ENCODE measurements around the gene TPM4. TPM values are rescaled to one million over a fixed set of nuclear protein-coding genes. Genes with fewer than 3 reads are reported as not detected.
A peak's percentile ranks its signal among the peaks of the same experiment; 100 is the strongest.

TPM4 gene
- total and polyA plus RNA-seq, 4 donors: 197 to 397 (median 215) TPM

GRCh38 chr19:16068696-16069259 is 7.5 kb upstream of the TPM4 start:
- no peaks in the 10 kb centered on the region for H3K27me3 ChIP-seq (ENCODE audit: control insufficient read depth, insufficient read depth, low read length)
- 90% methylated on average over 10 of the region's 10 CpGs for WGBS (ENCODE audit: insufficient coverage)
- H3K4me1 ChIP-seq (ENCODE audit: control insufficient read depth, insufficient read depth, low read length): peaks cover 21% of the 10 kb centered on the region
- no peak for DNase-seq (ENCODE audit: low read depth in 4 of 6, low spot score in 6 of 6)
- no peak overlapping the region for H3K4me3 ChIP-seq (ENCODE audit: low read depth, low read length)
- H3K27ac ChIP-seq (ENCODE audit: low read depth, low read length): no peak overlapping the region
- no peaks in the 10 kb centered on the region for H3K36me3 ChIP-seq (ENCODE audit: control insufficient read depth, insufficient read depth, low read length)
- H3K9me3 ChIP-seq (ENCODE audit: control insufficient read depth, insufficient read depth, low read length): no peaks in the 10 kb centered on the region

GRCh38 chr19:16069813-16070365 is 6.4 kb upstream of the TPM4 start:
- DNase-seq (ENCODE audit: low read depth in 4 of 6, low spot score in 6 of 6): no peak
- no peaks in the 10 kb centered on the region for H3K9me3 ChIP-seq (ENCODE audit: control insufficient read depth, insufficient read depth, low read length)
- no peaks in the 10 kb centered on the region for H3K36me3 ChIP-seq (ENCODE audit: control insufficient read depth, insufficient read depth, low read length)
- WGBS (ENCODE audit: insufficient coverage): 95% methylated on average over 6 of the region's 10 CpGs
- H3K27ac ChIP-seq (ENCODE audit: low read depth, low read length): no peak overlapping the region
- no peaks in the 10 kb centered on the region for H3K27me3 ChIP-seq (ENCODE audit: control insufficient read depth, insufficient read depth, low read length)
- peaks cover 21% of the 10 kb centered on the region for H3K4me1 ChIP-seq (ENCODE audit: control insufficient read depth, insufficient read depth, low read length)
- H3K4me3 ChIP-seq (ENCODE audit: low read depth, low read length): no peak overlapping the region

- peaks cover 22% of the 10 kb centered on the region for H3K4me1 ChIP-seq (ENCODE audit: control insufficient read depth, insufficient read depth, low read length)
- no peak for DNase-seq (ENCODE audit: low read depth in 4 of 6, low spot score in 6 of 6)
- 85% methylated on average over 14 of the region's 16 CpGs for WGBS (ENCODE audit: insufficient coverage)
- no peak overlapping the region for H3K27ac ChIP-seq (ENCODE audit: low read depth, low read length)
- no peaks in the 10 kb centered on the region for H3K36me3 ChIP-seq (ENCODE audit: control insufficient read depth, insufficient read depth, low read length)
- H3K27me3 ChIP-seq (ENCODE audit: control insufficient read depth, insufficient read depth, low read length): no peaks in the 10 kb centered on the region
- no peak overlapping the region for H3K4me3 ChIP-seq (ENCODE audit: low read depth, low read length)
- no peaks in the 10 kb centered on the region for H3K9me3 ChIP-seq (ENCODE audit: control insufficient read depth, insufficient read depth, low read length)
Observed at GRCh38 chr19:16070366-16070990, 5.8 kb upstream of the TPM4 start.

- Histone ChIP-seq H3K4me1 (ENCODE audit: control insufficient read depth, insufficient read depth, low read length) (peaks cover 27% of the 10 kb centered on the region), H3K36me3 (ENCODE audit: control insufficient read depth, insufficient read depth, low read length) (no peaks in the 10 kb centered on the region), H3K9me3 (ENCODE audit: control insufficient read depth, insufficient read depth, low read length) (no peaks in the 10 kb centered on the region), H3K27me3 (ENCODE audit: control insufficient read depth, insufficient read depth, low read length) (no peaks in the 10 kb centered on the region), H3K27ac (ENCODE audit: low read depth, low read length) (peak overlapping the region; percentile 42), H3K4me3 (ENCODE audit: low read depth, low read length) (no peak overlapping the region)
- 91% methylated on average over 9 of the region's 9 CpGs for WGBS (ENCODE audit: insufficient coverage)
- no peak for DNase-seq (ENCODE audit: low read depth in 4 of 6, low spot score in 6 of 6)
Observed at GRCh38 chr19:16071072-16071691, 5.1 kb upstream of the TPM4 start.

DNA sequence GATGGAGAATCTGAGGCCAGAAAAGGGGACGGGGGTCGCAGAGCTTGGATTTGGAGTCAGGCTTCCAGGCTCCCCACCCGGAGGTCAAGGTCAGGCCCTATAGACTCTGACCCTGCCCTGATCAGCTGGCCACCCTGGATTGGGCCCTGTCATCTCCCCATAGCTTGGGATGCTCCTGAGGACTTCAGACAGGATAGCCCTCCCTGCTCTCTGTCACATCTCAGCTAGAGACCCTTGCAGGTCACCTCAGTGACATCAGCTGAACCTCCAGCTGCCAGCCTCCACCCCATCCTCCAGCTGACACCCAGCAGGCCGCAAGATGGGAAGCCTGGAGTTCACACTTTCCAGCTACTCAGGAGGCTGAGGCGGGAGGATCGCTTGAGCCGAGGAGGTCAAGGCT is 2.8 kb upstream of the TPM4 start:
- Histone ChIP-seq H3K4me3 (ENCODE audit: low read depth, low read length) (no peak overlapping the region), H3K9me3 (ENCODE audit: control insufficient read depth, insufficient read depth, low read length) (no peaks in the 10 kb centered on the region), H3K27ac (ENCODE audit: low read depth, low read length) (peak overlapping the region; percentile 33), H3K36me3 (ENCODE audit: control insufficient read depth, insufficient read depth, low read length) (no peaks in the 10 kb centered on the region), H3K27me3 (ENCODE audit: control insufficient read depth, insufficient read depth, low read length) (no peaks in the 10 kb centered on the region), H3K4me1 (ENCODE audit: control insufficient read depth, insufficient read depth, low read length) (peaks cover 33% of the 10 kb centered on the region)
- DNase-seq (ENCODE audit: low read depth in 4 of 6, low spot score in 6 of 6): no peak
- WGBS (ENCODE audit: insufficient coverage): 84% methylated on average over 4 of the region's 7 CpGs

GRCh38 chr19:16073988-16074387 is 2.3 kb upstream of the TPM4 start:
- peak overlapping the region; percentile 42 for H3K27ac ChIP-seq (ENCODE audit: low read depth, low read length)
- H3K4me1 ChIP-seq (ENCODE audit: control insufficient read depth, insufficient read depth, low read length): peaks cover 37% of the 10 kb centered on the region

GRCh38 chr19:16074488-16075365 is 1.6 kb upstream of the TPM4 start:
- WGBS (ENCODE audit: insufficient coverage): 95% methylated on average over 10 of the region's 10 CpGs
- Histone ChIP-seq H3K27ac (ENCODE audit: low read depth, low read length) (peak overlapping the region; percentile 97), H3K27me3 (ENCODE audit: control insufficient read depth, insufficient read depth, low read length) (no peaks in the 10 kb centered on the region), H3K4me1 (ENCODE audit: control insufficient read depth, insufficient read depth, low read length) (peaks cover 41% of the 10 kb centered on the region), H3K9me3 (ENCODE audit: control insufficient read depth, insufficient read depth, low read length) (no peaks in the 10 kb centered on the region), H3K4me3 (ENCODE audit: low read depth, low read length) (no peak overlapping the region), H3K36me3 (ENCODE audit: control insufficient read depth, insufficient read depth, low read length) (no peaks in the 10 kb centered on the region)
- no peak for DNase-seq (ENCODE audit: low read depth in 4 of 6, low spot score in 6 of 6)

More at GRCh38 chr19:16073988-16074387, 2.3 kb upstream of the TPM4 start:
- peak in 1 of 6 donors; percentile 51 for DNase-seq (ENCODE audit: low read depth in 4 of 6, low spot score in 6 of 6)
- no peaks in the 10 kb centered on the region for H3K27me3 ChIP-seq (ENCODE audit: control insufficient read depth, insufficient read depth, low read length)
- no peaks in the 10 kb centered on the region for H3K36me3 ChIP-seq (ENCODE audit: control insufficient read depth, insufficient read depth, low read length)
- H3K9me3 ChIP-seq (ENCODE audit: control insufficient read depth, insufficient read depth, low read length): no peaks in the 10 kb centered on the region
- WGBS (ENCODE audit: insufficient coverage): 60% methylated on average over 1 of the region's 3 CpGs
- H3K4me3 ChIP-seq (ENCODE audit: low read depth, low read length): no peak overlapping the region

DNA sequence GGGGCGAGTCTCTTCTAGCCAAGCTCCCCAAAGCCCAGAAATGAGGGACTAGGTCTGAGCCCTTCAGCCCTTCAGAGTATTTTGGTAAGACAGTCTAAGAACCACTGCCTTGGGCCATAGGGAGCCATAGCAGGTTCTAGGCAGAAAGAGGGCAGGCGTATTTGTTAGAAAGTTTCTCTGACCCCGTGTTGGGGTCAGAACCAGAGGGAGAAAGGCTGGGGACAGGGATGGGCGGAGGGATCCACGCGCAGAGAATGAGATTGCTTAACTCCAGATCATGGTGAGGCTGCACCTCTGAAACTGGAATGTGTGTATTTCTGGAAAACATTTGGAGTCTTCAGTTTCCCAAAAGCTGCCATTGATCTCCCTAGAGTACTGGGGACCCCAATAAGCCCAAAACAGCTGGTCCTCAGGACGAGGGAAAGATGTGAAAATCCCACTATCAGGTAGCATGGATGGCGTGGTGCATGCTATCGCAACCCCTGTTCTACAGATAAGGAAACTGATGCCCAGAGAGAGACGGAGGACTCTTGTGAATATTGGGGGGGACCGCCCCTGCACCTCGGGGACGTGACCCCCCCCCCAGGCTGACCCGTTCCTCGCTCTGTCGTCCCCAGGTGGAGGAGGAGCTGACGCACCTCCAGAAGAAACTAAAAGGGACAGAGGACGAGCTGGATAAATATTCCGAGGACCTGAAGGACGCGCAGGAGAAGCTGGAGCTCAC is 703 bp upstream of the TPM4 start:
- Histone ChIP-seq H3K36me3 (ENCODE audit: control insufficient read depth, insufficient read depth, low read length) (no peaks in the 10 kb centered on the region), H3K4me1 (ENCODE audit: control insufficient read depth, insufficient read depth, low read length) (peaks cover 45% of the 10 kb centered on the region), H3K27me3 (ENCODE audit: control insufficient read depth, insufficient read depth, low read length) (no peaks in the 10 kb centered on the region), H3K4me3 (ENCODE audit: low read depth, low read length) (peak overlapping the region; percentile 52), H3K27ac (ENCODE audit: low read depth, low read length) (peak overlapping the region; percentile 97), H3K9me3 (ENCODE audit: control insufficient read depth, insufficient read depth, low read length) (no peaks in the 10 kb centered on the region)
- DNase-seq (ENCODE audit: low read depth in 4 of 6, low spot score in 6 of 6): peak in 1 of 6 donors; percentile 22
- 33% methylated on average over 19 of the region's 21 CpGs for WGBS (ENCODE audit: insufficient coverage)

Data from spinal cord (tissue), 10 donors.